ENCODE results near the gene CFAP92. TPM values are rescaled to one million over a fixed set of nuclear protein-coding genes. Genes with fewer than 3 reads are reported as not detected.

The CFAP92 gene
- total RNA-seq, 1 experiment from 2014 or later: 0.92 TPM

- Histone ChIP-seq H2BK20ac (ENCODE audit: low read depth, low read length, poor library complexity, severe bottlenecking) (no peak overlapping the region), H2AK5ac (ENCODE audit: insufficient read length, low read length) (no peak overlapping the region), H4K5ac (ENCODE audit: insufficient read length, low read depth, low read length) (no peak overlapping the region), H3K14ac (ENCODE audit: insufficient read depth, low read length) (no peak overlapping the region), H3K9ac (ENCODE audit: extremely low read depth, insufficient read length, low read length) (no peak overlapping the region), H2BK15ac (ENCODE audit: low read depth, low read length) (no peak overlapping the region), H4K91ac (ENCODE audit: insufficient read length, low read depth, low read length) (no peak overlapping the region), H2BK5ac (ENCODE audit: insufficient read length, low read length) (no peak overlapping the region), H3K4me1 (ENCODE audit: insufficient read depth, low read length) (no peaks in the 10 kb centered on the region), H3K23me2 (ENCODE audit: insufficient read length, low read depth, low read length, poor library complexity, severe bottlenecking) (no peaks in the 10 kb centered on the region), H3K4ac (ENCODE audit: low read depth, low read length) (no peak overlapping the region), H2AFZ (ENCODE audit: low read length) (no peak overlapping the region), H3K79me2 (ENCODE audit: insufficient read depth, low read length) (no peaks in the 10 kb centered on the region), H3K79me1 (ENCODE audit: insufficient read depth, low read depth, low read length, poor library complexity, severe bottlenecking) (no peaks in the 10 kb centered on the region), H4K20me1 (ENCODE audit: control insufficient read depth, insufficient read depth, insufficient read length) (no peaks in the 10 kb centered on the region), H4K8ac (replicated peaks; ENCODE audit: insufficient read length, low read depth, low read length) (no peak overlapping the region), H3T11ph (ENCODE audit: low read length) (no peak overlapping the region), H3K4me2 (ENCODE audit: insufficient read depth, insufficient read length, low read length) (no peak overlapping the region), H3K27me3 (ENCODE audit: insufficient read depth, low read length) (no peaks in the 10 kb centered on the region), H3K18ac (ENCODE audit: insufficient read length, low read depth, low read length) (no peak overlapping the region), H3K23ac (ENCODE audit: insufficient read length, low read depth, low read length) (no peak overlapping the region), H3K27ac (ENCODE audit: insufficient read length, low read depth, low read length) (no peak overlapping the region), H3K56ac (ENCODE audit: insufficient read length, low read depth, low read length) (no peak overlapping the region), H3K9me3 (ENCODE audit: control insufficient read depth, low read depth, low read length) (peaks cover 12% of the 10 kb centered on the region), H2BK12ac (ENCODE audit: insufficient read length, low read depth, low read length) (no peak overlapping the region), H2BK120ac (ENCODE audit: low read depth, low read length, poor library complexity, severe bottlenecking) (no peak overlapping the region)
- Mint-ChIP-seq H3K27ac (no peak overlapping the region), H3K4me3 (no peak overlapping the region), H3K27me3 (ENCODE audit: low read depth) (peaks cover 17% of the 10 kb centered on the region), H3K9me3 (peaks cover 30 to 31% of the 10 kb centered on the region in 2 experiments), H3K4me1 (peaks cover 0 to 2% of the 10 kb centered on the region in 2 experiments; a peak in 1 of 4 replicates), H3K36me3 (ENCODE audit: insufficient read depth in 1 of 3, low read depth in 3 of 3) (peaks cover 0 to 9% (median 4%) of the 10 kb centered on the region in 3 experiments; a peak in 5 of 7 replicates)
- WGBS (ENCODE audit: extremely low coverage, insufficient read length, low lambda C conversion rate): no CpG with 5 or more reads among the region's 10 CpGs
- peak; percentile 4 for DNase-seq
- TF ChIP-seq, protein P1, sequence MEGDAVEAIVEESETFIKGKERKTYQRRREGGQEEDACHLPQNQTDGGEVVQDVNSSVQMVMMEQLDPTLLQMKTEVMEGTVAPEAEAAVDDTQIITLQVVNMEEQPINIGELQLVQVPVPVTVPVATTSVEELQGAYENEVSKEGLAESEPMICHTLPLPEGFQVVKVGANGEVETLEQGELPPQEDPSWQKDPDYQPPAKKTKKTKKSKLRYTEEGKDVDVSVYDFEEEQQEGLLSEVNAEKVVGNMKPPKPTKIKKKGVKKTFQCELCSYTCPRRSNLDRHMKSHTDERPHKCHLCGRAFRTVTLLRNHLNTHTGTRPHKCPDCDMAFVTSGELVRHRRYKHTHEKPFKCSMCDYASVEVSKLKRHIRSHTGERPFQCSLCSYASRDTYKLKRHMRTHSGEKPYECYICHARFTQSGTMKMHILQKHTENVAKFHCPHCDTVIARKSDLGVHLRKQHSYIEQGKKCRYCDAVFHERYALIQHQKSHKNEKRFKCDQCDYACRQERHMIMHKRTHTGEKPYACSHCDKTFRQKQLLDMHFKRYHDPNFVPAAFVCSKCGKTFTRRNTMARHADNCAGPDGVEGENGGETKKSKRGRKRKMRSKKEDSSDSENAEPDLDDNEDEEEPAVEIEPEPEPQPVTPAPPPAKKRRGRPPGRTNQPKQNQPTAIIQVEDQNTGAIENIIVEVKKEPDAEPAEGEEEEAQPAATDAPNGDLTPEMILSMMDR (conservative IDR thresholded peaks at IDR 0.05): no peak
These were observed 62.8 kb downstream of the CFAP92 start for GRCh38 chr3:128931046-128931445.
